ENCODE measurements around the gene RBBP8.
A peak's percentile ranks its signal among the peaks of the same experiment; 100 is the strongest.
"Not testable (repeated sequence)": the region's sequence is repeated elsewhere in the genome, so short reads cannot be mapped to it uniquely, and the experiment has no call there.

The RBBP8 gene

GRCh38 chr18:22946217-22946616 lies 13.1 kb downstream of the RBBP8 start:
- no peak for DNase-seq

- peak; percentile 23 for DNase-seq
These were observed 13.7 kb downstream of the RBBP8 start for GRCh38 chr18:22946846-22947245.

GRCh38 chr18:22951823-22952222 lies 18.7 kb downstream of the RBBP8 start:
- no peak for DNase-seq

- no peak for DNase-seq
These were observed 19.4 kb downstream of the RBBP8 start for GRCh38 chr18:22952525-22952924.

GRCh38 chr18:22953982-22954381 lies 20.9 kb downstream of the RBBP8 start:
- not testable (repeated sequence) for DNase-seq

- no peak for DNase-seq
These were observed 23.1 kb downstream of the RBBP8 start for GRCh38 chr18:22956226-22956625.

GRCh38 chr18:22961156-22961555 lies 28.0 kb downstream of the RBBP8 start:
- DNase-seq: peak; percentile 43

GRCh38 chr18:22962004-22962403 lies 28.9 kb downstream of the RBBP8 start:
- DNase-seq: no peak

- DNase-seq: no peak
These were observed 31.0 kb downstream of the RBBP8 start for GRCh38 chr18:22964116-22964515.

- DNase-seq: no peak
These were observed 31.6 kb downstream of the RBBP8 start for GRCh38 chr18:22964722-22965121.

GRCh38 chr18:22971038-22971437 lies 37.9 kb downstream of the RBBP8 start:
- no peak for DNase-seq

- DNase-seq: no peak
These were observed 40.9 kb downstream of the RBBP8 start for GRCh38 chr18:22974001-22974400.

- no peak for DNase-seq
These were observed 41.6 kb downstream of the RBBP8 start for GRCh38 chr18:22974707-22975106.

- DNase-seq: no peak
These were observed 42.4 kb downstream of the RBBP8 start for GRCh38 chr18:22975508-22975907.

GRCh38 chr18:22977847-22978701 lies 44.9 kb downstream of the RBBP8 start:
- DNase-seq: peak; percentile 81

- no peak for DNase-seq
These were observed 47.3 kb downstream of the RBBP8 start for GRCh38 chr18:22980394-22980793.

- DNase-seq: no peak
These were observed 48.4 kb downstream of the RBBP8 start for GRCh38 chr18:22981274-22982133.

- DNase-seq: peak; percentile 50
These were observed 50.0 kb downstream of the RBBP8 start for GRCh38 chr18:22983175-22983574.

GRCh38 chr18:22985250-22985649 lies 52.1 kb downstream of the RBBP8 start:
- no peak for DNase-seq

GRCh38 chr18:22987547-22988189 lies 54.5 kb downstream of the RBBP8 start:
- DNase-seq: no peak

- no peak for DNase-seq
These were observed 55.1 kb downstream of the RBBP8 start for GRCh38 chr18:22988208-22988607.

- peak; percentile 2 for DNase-seq
These were observed 65.2 kb downstream of the RBBP8 start for GRCh38 chr18:22998344-22998743.

- DNase-seq: peak; percentile 9
These were observed 66.1 kb downstream of the RBBP8 start for GRCh38 chr18:22999212-22999611.
